ENCODE results near the gene S100PBP.

DNA sequence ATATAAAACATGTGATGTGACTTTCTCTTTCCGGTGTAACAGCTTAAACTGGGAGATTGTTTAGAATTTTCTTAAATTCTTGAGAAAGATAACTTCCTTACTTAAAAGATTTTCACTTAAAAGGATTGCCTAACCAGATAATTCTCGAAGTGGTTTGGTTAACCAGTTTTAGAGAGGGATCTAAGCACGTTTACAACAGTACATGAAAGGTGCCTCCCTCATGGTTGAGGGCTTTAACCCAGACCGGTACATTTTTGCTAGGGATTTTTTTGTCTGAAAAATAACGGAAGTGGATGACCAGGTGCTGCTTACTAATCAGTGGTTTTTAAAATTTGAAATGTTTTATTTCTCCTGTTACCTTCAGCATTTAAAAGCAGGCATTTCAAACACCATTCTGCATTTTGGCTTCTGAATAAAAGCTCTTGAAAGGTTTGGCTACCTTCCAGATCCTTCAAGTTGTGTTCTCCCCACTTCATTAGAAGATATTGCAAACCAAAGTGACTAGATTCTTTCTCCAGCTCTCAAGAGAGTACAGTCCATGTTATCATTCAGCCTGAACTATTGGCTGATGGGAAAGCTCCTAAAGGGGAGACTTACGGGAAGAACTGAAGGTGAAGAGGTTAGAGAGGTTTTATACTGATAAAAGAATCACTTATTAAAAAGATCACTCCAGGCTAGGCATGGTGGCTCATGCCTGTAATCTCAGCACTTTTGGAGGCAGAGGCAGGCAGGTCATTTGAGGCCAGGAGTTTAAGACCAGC, 12.8 kb downstream of the S100PBP start:
- TF ChIP-seq POLR2A (IDR thresholded peaks at IDR 0.05) = no peak
- TF ChIP-seq, protein P1, sequence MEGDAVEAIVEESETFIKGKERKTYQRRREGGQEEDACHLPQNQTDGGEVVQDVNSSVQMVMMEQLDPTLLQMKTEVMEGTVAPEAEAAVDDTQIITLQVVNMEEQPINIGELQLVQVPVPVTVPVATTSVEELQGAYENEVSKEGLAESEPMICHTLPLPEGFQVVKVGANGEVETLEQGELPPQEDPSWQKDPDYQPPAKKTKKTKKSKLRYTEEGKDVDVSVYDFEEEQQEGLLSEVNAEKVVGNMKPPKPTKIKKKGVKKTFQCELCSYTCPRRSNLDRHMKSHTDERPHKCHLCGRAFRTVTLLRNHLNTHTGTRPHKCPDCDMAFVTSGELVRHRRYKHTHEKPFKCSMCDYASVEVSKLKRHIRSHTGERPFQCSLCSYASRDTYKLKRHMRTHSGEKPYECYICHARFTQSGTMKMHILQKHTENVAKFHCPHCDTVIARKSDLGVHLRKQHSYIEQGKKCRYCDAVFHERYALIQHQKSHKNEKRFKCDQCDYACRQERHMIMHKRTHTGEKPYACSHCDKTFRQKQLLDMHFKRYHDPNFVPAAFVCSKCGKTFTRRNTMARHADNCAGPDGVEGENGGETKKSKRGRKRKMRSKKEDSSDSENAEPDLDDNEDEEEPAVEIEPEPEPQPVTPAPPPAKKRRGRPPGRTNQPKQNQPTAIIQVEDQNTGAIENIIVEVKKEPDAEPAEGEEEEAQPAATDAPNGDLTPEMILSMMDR (IDR thresholded peaks at IDR 0.05) = no peak
